Fibroblast of lung (primary cell): ENCODE results near the gene PGGT1B. TPM values are rescaled to one million over a fixed set of nuclear protein-coding genes. Genes with fewer than 3 reads are reported as not detected.

ENCODE experiments used
- DNase-seq, 2 donors: peaks; one replicate each; pipeline versions ENCODE4 v3.0.0 to v3.0.0-alpha.2; 2010; ENCODE audit warnings: low read depth in 2 of 2
- H2AFZ ChIP-seq: 2 replicates; pipeline ENCODE4 v1.5.1; 2012; ENCODE audit warnings: low read length, control low read depth, inconsistent platforms
- H3K27ac ChIP-seq: 2 replicates; pipeline ENCODE4 v1.5.1; 2011; ENCODE audit warnings: low read length, control low read depth; ENCODE audit not compliant: insufficient read depth
- H3K27me3 ChIP-seq: 2 replicates; pipeline ENCODE4 v1.5.1; 2011; ENCODE audit warnings: mild to moderate bottlenecking, low read length; ENCODE audit not compliant: control insufficient read depth, insufficient read depth
- H3K36me3 ChIP-seq: 2 replicates; pipeline ENCODE4 v1.5.1; 2011; ENCODE audit warnings: low read length; ENCODE audit not compliant: control insufficient read depth, insufficient read depth
- H3K4me1 ChIP-seq: 2 replicates; pipeline ENCODE4 v1.5.1; 2011; ENCODE audit warnings: low read length; ENCODE audit not compliant: control insufficient read depth, insufficient read depth; ENCODE audit errors: extremely low read depth
- H3K4me2 ChIP-seq: 2 replicates; pipeline ENCODE4 v1.5.1; 2011; ENCODE audit warnings: low read length, control low read depth; ENCODE audit not compliant: insufficient read depth; ENCODE audit errors: extremely low read depth
- H3K4me3 ChIP-seq, 4 experiments: fragments of 200-600 bp in 1 of 4; sonication (generic) in 1 of 4; replicated peaks in 1 of 4; 2 replicates each; pipeline ENCODE4 v1.5.1; 2011 to 2016; ENCODE audit warnings: low read length in 4 of 4, low read depth in 3 of 4, mild to moderate bottlenecking in 3 of 4, control low read depth in 2 of 4, inconsistent platforms in 1 of 4, mixed read lengths in 1 of 4; ENCODE audit not compliant: insufficient read depth in 1 of 4; ENCODE audit errors: control extremely low read depth in 1 of 4
- H3K79me2 ChIP-seq: 2 replicates; pipeline ENCODE4 v1.5.1; 2012; ENCODE audit warnings: mild to moderate bottlenecking, low read length, inconsistent platforms; ENCODE audit not compliant: control insufficient read depth, insufficient read depth
- H3K9ac ChIP-seq: 2 replicates; pipeline ENCODE4 v1.5.1; 2011; ENCODE audit warnings: mild to moderate bottlenecking, low read length, control low read depth; ENCODE audit not compliant: insufficient read depth
- H3K9me3 ChIP-seq: 2 replicates; pipeline ENCODE4 v1.5.1; 2012; ENCODE audit warnings: low read depth, low read length; ENCODE audit not compliant: control insufficient read depth, insufficient read depth
- H4K20me1 ChIP-seq: 2 replicates; pipeline ENCODE4 v1.5.1; 2011; ENCODE audit warnings: low read length; ENCODE audit not compliant: control insufficient read depth, insufficient read depth; ENCODE audit errors: extremely low read depth
- CTCF ChIP-seq, 2 donors: IDR thresholded peaks in 1 of 2; conservative IDR thresholded peaks in 1 of 2; 1 replicate in 1 of 2; 2 replicates in 1 of 2; pipeline ENCODE4 v1.5.1; 2011 to 2012; ENCODE audit warnings: low read length in 2 of 2, control low read depth in 1 of 2, inconsistent platforms in 1 of 2, low read depth in 1 of 2, mild to moderate bottlenecking in 1 of 2
- EZH2 ChIP-seq: IDR thresholded peaks from 2 replicates; pipeline ENCODE4 v1.5.1; 2012; ENCODE audit warnings: low read length, control low read depth, mild to moderate bottlenecking; ENCODE audit errors: missing control alignments
- polyA plus RNA-seq, 2 donors: library from polyadenylated mRNA; depleted of rRNA in 1 of 2; stranded (reverse) in 1 of 2; unstranded in 1 of 2; fragments of >200 nt; gene quantifications; 2 replicates each; pipeline ENCODE4 v1.2.1, GENCODE V29; 2011 to 2012; ENCODE audit warnings: missing spikeins in 1 of 2
- total RNA-seq: library from RNA; depleted of rRNA; stranded (reverse); fragments of >200 nt; gene quantifications from 2 replicates; pipeline ENCODE4 v1.2.1, GENCODE V29; 2014

The PGGT1B gene
- total and polyA plus RNA-seq, 2 donors (not counting 1 experiment from before 2014, with no cell fraction given) = 2.5 to 12.4 TPM

- no peak overlapping the region for H3K4me3 ChIP-seq
- H4K20me1 ChIP-seq = no peaks in the 10 kb centered on the region
- H3K4me2 ChIP-seq = no peak overlapping the region
- no peaks in the 10 kb centered on the region for H3K36me3 ChIP-seq
- H3K4me1 ChIP-seq = no peaks in the 10 kb centered on the region
- TF ChIP-seq CTCF (conservative IDR thresholded peaks at IDR 0.05 in 1 of 2, IDR thresholded peaks at IDR 0.05 in 1 of 2; ENCODE audit: low read depth in 1 of 2, low read length in 2 of 2) (no peak), EZH2 (no peak)
- no peaks in the 10 kb centered on the region for H3K79me2 ChIP-seq
- no peaks in the 10 kb centered on the region for H3K9me3 ChIP-seq
- no peak overlapping the region for H3K9ac ChIP-seq
- H3K27ac ChIP-seq = no peak overlapping the region
- H3K27me3 ChIP-seq = peaks cover 21% of the 10 kb centered on the region
- H2AFZ ChIP-seq = no peak overlapping the region
- DNase-seq = peak in 1 of 2 donors; percentile 75
Observed at GRCh38 chr5:115184770-115185169, 77.9 kb downstream of the PGGT1B start.

- Histone ChIP-seq H3K4me1 (peaks cover 4% of the 10 kb centered on the region), H3K9me3 (no peaks in the 10 kb centered on the region), H2AFZ (no peak overlapping the region), H3K4me2 (no peak overlapping the region), H3K9ac (no peak overlapping the region), H3K27ac (no peak overlapping the region), H3K27me3 (peaks cover 38% of the 10 kb centered on the region), H3K4me3 (no peak overlapping the region), H3K36me3 (no peaks in the 10 kb centered on the region), H3K79me2 (no peaks in the 10 kb centered on the region), H4K20me1 (no peaks in the 10 kb centered on the region)
- DNase-seq = no peak
- TF ChIP-seq EZH2 = no peak
- no peak for TF ChIP-seq CTCF (conservative IDR thresholded peaks at IDR 0.05 in 1 of 2, IDR thresholded peaks at IDR 0.05 in 1 of 2; ENCODE audit: low read depth in 1 of 2, low read length in 2 of 2)
Observed at GRCh38 chr5:115181757-115182156, 80.9 kb downstream of the PGGT1B start.

- peak; percentile 19 to 25 for DNase-seq
- H3K9ac ChIP-seq = no peak overlapping the region
- TF ChIP-seq CTCF (conservative IDR thresholded peaks at IDR 0.05 in 1 of 2, IDR thresholded peaks at IDR 0.05 in 1 of 2; ENCODE audit: low read depth in 1 of 2, low read length in 2 of 2) (no peak), EZH2 (no peak)
Observed at GRCh38 chr5:115180165-115180709, 82.4 kb downstream of the PGGT1B start.

More at GRCh38 chr5:115180165-115180709, 82.4 kb downstream of the PGGT1B start:
- Histone ChIP-seq H3K36me3 (no peaks in the 10 kb centered on the region), H4K20me1 (no peaks in the 10 kb centered on the region), H3K9me3 (no peaks in the 10 kb centered on the region), H3K4me3 (peak overlapping the region; percentile 53 to 61 (median 58)), H3K4me1 (peaks cover 4% of the 10 kb centered on the region), H3K79me2 (no peaks in the 10 kb centered on the region), H3K27ac (no peak overlapping the region), H3K4me2 (peak overlapping the region; percentile 94), H2AFZ (peak overlapping the region; percentile 36), H3K27me3 (peaks cover 38% of the 10 kb centered on the region)
